COLO829 (cell line): ENCODE results near the gene UBE2Z.
"Not testable (repeated sequence)": the region's sequence is repeated elsewhere in the genome, so short reads cannot be mapped to it uniquely, and the experiment has no call there.

Experiments used
- DNase-seq: peaks from one replicate; pipeline ENCODE4 v3.0.0; 2012; ENCODE audit warnings: low spot score

The UBE2Z gene

DNA sequence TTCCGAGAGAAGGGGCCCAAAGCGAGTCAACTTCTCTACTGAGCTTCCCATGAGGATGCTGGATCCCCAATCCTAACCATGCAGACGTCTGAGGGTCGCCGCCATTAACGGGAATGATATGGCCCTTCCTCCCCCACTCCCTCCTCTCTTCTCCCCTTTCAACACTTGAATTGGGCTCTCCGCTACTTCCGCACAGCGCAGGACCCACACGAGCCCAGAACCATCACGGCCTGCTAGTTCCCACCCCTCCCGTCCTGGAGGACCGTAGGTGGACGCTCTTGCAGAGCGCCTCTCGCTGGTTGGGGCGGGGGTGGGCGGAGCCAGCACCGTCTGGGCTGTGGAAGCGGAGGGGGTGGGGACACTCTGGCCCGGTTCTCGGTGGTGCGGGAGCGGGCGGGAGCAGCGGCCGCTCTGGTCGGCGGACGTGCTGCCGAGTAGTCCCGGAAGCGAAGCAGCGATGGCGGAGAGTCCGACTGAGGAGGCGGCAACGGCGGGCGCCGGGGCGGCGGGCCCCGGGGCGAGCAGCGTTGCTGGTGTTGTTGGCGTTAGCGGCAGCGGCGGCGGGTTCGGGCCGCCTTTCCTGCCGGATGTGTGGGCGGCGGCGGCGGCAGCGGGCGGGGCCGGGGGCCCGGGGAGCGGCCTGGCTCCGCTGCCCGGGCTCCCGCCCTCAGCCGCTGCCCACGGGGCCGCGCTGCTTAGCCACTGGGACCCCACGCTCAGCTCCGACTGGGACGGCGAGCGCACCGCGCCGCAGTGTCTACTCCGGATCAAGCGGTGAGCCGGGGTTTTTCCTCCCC lies at the start of gene UBE2Z:
TSS of gene UBE2Z (plus strand) at position 361 of the 797 bp plus-strand sequence. CDS start at position 458, 97 bp downstream.
- DNase-seq = peak; percentile 95

GRCh38 chr17:48860034-48860433 lies 48.2 kb upstream of the UBE2Z start:
- no peak for DNase-seq

- DNase-seq = no peak
These were observed 47.8 kb upstream of the UBE2Z start for GRCh38 chr17:48860456-48860855.

- no peak for DNase-seq
These were observed 39.2 kb upstream of the UBE2Z start for GRCh38 chr17:48868916-48869500.

DNA sequence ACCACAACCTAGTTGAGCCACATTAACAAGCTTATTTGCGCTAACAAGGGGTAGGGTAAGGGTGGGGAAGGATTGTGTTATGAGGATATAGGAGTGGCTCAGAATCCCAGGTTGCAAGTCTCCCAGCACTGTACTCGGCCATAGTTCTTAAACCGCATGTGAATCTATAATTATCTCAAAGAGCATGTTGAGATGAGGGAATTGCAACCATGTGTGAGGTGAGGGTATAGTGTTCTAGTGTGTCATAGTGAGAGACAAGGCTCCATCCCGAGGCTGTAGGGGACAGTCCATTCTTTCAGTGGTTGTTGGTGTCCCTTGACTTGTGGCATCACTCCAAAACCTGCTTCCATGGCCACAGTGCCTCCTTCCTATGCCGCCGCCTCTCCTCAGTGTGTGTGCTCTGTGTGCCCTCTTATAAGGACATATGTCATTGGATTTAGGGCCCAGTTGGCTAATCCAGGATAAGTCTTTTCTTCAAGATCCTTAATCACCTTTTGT lies 38.3 kb upstream of the UBE2Z start:
- no peak for DNase-seq

GRCh38 chr17:48871035-48871550 lies 37.1 kb upstream of the UBE2Z start:
- no peak for DNase-seq

GRCh38 chr17:48871551-48872351 lies 36.5 kb upstream of the UBE2Z start:
- no peak for DNase-seq

GRCh38 chr17:48872409-48872808 lies 35.8 kb upstream of the UBE2Z start:
- not testable (repeated sequence) for DNase-seq

GRCh38 chr17:48873209-48873608 lies 35.0 kb upstream of the UBE2Z start:
- DNase-seq = no peak

- no peak for DNase-seq
These were observed 34.3 kb upstream of the UBE2Z start for GRCh38 chr17:48873696-48874443.

DNA sequence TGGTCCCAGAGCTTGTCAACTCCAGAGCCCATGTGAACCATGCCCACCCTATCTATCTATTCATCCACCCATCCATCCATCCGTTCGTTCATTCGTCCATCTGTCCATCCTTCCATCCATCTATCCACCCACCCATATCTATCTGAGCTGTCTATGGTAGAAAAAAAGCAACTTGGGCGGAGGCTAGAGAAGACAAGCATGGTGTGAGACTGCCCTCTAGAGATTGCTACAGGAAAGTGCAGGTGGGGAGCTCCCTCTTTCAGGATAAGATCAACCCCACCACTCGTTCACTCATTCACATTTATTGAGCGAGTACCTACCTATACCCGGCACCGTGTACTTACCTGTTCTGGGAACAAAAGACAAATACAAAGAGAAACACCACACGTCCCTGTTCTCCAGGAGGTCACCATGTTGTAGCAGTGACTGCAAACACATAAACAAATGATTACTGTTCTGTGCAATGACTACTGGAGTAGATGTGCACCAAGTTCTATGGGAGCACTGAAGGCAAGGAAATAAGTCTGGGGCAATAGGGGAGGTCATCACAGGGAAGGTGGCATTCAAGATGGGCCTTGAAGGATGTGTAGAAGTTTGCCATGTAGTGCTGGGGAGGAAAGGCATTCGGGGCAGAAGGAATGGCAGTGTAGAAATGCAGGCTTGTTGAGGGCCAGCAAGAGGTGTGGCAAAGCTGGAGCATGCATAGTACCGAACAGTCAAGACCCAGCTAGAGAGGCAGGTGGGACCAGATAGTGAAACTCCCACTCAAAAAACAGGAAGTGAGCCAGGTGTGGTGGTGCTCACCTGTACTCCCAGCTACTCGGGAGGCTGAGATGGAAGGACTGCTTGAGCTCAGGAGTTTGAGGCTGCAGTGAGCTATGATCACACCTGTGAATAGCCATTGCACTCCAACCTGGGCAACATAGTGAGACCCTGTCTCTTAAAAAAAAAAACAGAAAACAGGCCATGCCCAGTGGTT lies 29.0 kb upstream of the UBE2Z start:
- peak; percentile 89 for DNase-seq

DNA sequence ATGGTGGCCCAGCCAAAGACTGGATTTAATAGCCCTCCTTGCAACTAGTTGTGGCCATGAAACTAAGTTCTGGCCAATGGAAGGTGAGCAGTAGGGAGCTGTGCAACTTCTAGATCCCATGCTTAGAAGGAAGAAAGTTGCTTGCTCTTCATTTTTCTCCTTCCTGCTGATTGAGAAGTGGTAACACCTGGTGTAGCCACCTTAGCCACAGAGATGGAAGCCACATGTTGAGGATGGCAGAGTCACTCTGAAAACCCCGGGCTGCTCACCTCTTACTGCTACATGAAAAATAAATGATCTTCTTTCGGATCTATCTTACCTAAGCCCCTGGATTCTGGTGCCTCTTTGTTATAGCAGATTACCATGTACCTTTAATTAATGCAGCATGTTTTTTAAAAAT lies 25.9 kb upstream of the UBE2Z start:
- no peak for DNase-seq

GRCh38 chr17:48883171-48883570 lies 25.0 kb upstream of the UBE2Z start:
- DNase-seq = no peak

DNA sequence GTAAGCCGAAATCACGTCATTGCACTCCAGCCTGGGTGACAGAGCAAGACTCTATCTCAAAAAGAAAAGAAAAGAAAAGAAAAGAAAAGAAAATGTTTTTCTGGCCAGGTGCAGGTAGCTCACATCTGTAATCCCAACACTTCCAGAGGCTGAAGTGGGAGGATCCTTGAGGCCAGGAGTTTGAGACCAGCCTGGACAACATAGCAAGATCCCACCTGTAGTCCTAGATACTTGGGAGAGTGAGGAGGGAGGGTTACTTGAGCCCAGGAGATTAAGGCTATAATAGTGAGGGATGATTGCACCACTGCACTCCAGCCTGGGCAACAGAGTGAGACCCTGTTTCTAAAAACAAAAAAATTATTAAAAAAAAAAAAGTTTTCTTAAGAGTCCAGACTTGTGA lies 18.1 kb upstream of the UBE2Z start:
- DNase-seq = no peak

GRCh38 chr17:48892940-48893645 lies 15.1 kb upstream of the UBE2Z start:
- DNase-seq = no peak

DNA sequence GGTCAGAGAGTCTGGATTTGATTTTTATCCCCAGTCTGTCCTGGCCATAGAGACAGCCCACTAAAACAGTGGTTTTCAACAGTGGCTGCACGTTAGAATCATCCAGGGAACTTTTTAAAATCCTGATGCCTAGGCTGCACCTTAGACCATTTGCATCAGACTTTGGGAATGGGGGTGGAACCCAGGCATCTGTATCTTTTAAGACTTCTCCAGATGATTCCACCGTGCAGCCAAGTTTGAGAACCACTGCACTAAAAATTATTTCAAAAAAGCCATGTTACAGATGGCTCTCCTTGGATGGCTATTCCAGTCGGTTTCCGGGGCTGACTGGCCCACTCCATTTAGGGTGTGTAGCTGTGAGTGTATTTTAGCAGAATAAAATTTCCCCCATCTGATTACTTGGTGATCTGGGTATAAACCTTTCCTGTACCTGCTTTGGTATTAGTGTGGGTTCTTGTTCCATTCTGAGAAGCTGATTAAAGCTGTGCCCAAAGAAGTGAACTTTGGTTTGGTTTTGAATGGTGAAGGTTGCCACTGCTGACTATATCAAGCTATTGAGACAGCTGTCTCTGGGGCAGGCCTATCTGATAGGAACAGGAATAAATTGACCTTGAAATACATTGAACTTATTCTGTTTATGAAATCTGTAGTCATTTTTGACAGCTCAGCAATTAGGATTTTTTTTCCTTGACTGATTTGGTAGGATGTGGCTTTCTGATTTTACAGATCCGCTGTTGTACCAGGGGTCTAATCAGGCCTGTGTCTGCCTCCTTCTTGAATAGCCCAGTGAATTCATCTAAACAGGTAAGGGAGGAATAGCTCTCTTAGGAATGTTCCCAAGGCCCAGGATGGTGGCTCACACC lies 14.3 kb upstream of the UBE2Z start:
- DNase-seq = no peak

- DNase-seq = no peak
These were observed 13.3 kb upstream of the UBE2Z start for GRCh38 chr17:48894886-48895285.

DNA sequence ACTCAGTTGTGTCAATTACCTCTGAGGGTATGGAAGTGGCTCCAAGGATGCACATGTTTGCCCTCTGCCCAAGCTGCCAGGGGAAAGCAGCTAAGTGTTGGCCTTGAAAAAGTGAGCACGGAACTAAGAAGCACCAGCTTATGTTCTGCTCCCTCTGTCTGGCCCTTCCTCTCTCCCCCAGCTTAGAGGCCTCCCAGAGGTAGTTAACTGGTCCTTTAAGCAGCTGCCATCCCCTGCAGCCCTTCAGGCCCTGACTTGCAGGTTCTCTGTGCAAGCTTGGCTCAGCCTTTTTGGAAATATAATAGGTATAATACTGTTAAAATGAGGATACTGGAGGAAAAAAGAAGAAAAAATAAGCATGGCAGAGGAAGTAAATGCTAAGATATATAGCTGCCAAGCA lies 7.0 kb upstream of the UBE2Z start:
- DNase-seq = no peak

- no peak for DNase-seq
These were observed 4.8 kb upstream of the UBE2Z start for GRCh38 chr17:48903401-48903800.
